GM19397 (cell line): Measurements from ENCODE around the gene CCP110.

Source experiments
- ATAC-seq: cut with Tn5 transposase; IDR thresholded peaks from one replicate; pipeline ENCODE4 v1.9.1; 2021; ENCODE audit warnings: mild to moderate bottlenecking, moderate library complexity; ENCODE audit not compliant: unreplicated experiment

CCP110 gene

GRCh38 chr16:19598805-19599510, 75.2 kb downstream of the CCP110 start:
- ATAC-seq, result no peak

- no peak for ATAC-seq
Observed at GRCh38 chr16:19599968-19600716, 76.4 kb downstream of the CCP110 start.

- no peak for ATAC-seq
Observed at GRCh38 chr16:19601083-19601976, 77.6 kb downstream of the CCP110 start.
